Ovary (tissue), 9 donors: ENCODE data around the gene GPR17. TPM values are rescaled to one million over a fixed set of nuclear protein-coding genes. Genes with fewer than 3 reads are reported as not detected.
A peak's percentile ranks its signal among the peaks of the same experiment; 100 is the strongest.

Experiments
- DNase-seq, 5 donors: peaks; one replicate each; pipeline ENCODE4 v3.0.0-alpha.2; 2019 to 2020
- H3K27ac ChIP-seq, 2 donors: fragments of 200-600 bp; one replicate each; pipeline versions ENCODE4 v1.5.1 to v1.8.0; 2019 to 2022
- H3K27me3 ChIP-seq: fragments of 200-600 bp; one replicate; pipeline ENCODE4 v1.8.0; 2022
- H3K36me3 ChIP-seq: fragments of 200-600 bp; sonication (generic); one replicate; pipeline ENCODE4 v1.5.1; 2019
- H3K4me1 ChIP-seq: one replicate; pipeline ENCODE4 v1.8.1; 2013; ENCODE audit warnings: mild to moderate bottlenecking, moderate library complexity; ENCODE audit not compliant: insufficient read depth
- H3K4me3 ChIP-seq: fragments of 200-600 bp; sonication (generic); one replicate; pipeline ENCODE4 v1.5.1; 2017
- H3K9me3 ChIP-seq, 2 donors: fragments of 200-600 bp in 1 of 2; sonication (generic) in 1 of 2; one replicate each; pipeline versions ENCODE4 v1.5.1 to v1.8.1; 2013 to 2019; ENCODE audit warnings: mild to moderate bottlenecking in 1 of 2, moderate library complexity in 1 of 2
- EP300 ChIP-seq: sonication (generic); formaldehyde crosslinking; IDR thresholded peaks from one replicate; pipeline ENCODE4 v1.6.1; 2017; ENCODE audit warnings: antibody characterized with exemption
- POLR2A ChIP-seq: fragments of 450-650 bp; IDR thresholded peaks from one replicate; pipeline ENCODE4 v1.6.1; 2017; ENCODE audit warnings: antibody characterized with exemption, mild to moderate bottlenecking, moderate library complexity
- WGBS, 3 donors: extraction: QIAGEN DNeasy Blood & Tissue Kit in 1 of 3; methylation state at CpG; one replicate each; pipeline versions ENCODE4 v1.1.5 to v1.1.7; 2013 to 2017; 5-methylcytosine and 5-hydroxymethylcytosine counted together
- intact Hi-C, 4 donors: fragments of 100-400 bp; cut with DNase I; formaldehyde crosslinking; loops; one replicate each; pipeline versions ENCODE4 v1.11.0 to v1.15.1; 2022 to 2023
- polyA plus RNA-seq, 2 donors: library from polyadenylated mRNA; stranded (reverse); fragments of 200-250 nt in 1 of 2; fragments of 350-450 nt in 1 of 2; fragmentation: Illumina TruSeq in 1 of 2; extraction: RNeasy Lipid Tissue Mini Kit (QIAGEN cat#74804) in 1 of 2; gene quantifications; one replicate each; pipeline ENCODE4 v1.2.3, GENCODE V29; 2013 to 2014
- total RNA-seq, 7 donors: library from RNA; depleted of rRNA in 2 of 7; stranded (reverse); fragments of >200 nt in 2 of 7; fragmentation: NEBNext Ultra II Directional in 3 of 7; extraction: Animal tissue kit (Norgen Biotek cat#: 25700) in 3 of 7; gene quantifications; one replicate each; pipeline versions ENCODE4 v1.1.0 to v1.2.4, GENCODE V29; 2016 to 2023
- TF ChIP-seq, protein P1 (sequence below), 3 donors: fragments of 450-650 bp in 2 of 3; fragments of 200-600 bp in 1 of 3; IDR thresholded peaks; one replicate each; pipeline versions ENCODE4 v1.5.1 to v1.8.0; 2016 to 2022; ENCODE audit warnings: antibody characterized with exemption in 3 of 3, mild to moderate bottlenecking in 1 of 3
- donor health status: DM: no; HTN: no; CAD: no; lungs with moderate emphysema.
- donor health status: DM: no; HTN: no; CAD: no.
- donor health status: Bipolar disorder and iron deficiency.
- donor health status: DM: yes; HTN: yes; CAD: no.
- donor health status: DM: no; HTN: no; CAD: no.
- donor health status: DM: yes; HTN: yes; CAD: no.

GPR17 gene
- total and polyA plus RNA-seq, 9 donors = 0.18 TPM; not detected in 8

DNA sequence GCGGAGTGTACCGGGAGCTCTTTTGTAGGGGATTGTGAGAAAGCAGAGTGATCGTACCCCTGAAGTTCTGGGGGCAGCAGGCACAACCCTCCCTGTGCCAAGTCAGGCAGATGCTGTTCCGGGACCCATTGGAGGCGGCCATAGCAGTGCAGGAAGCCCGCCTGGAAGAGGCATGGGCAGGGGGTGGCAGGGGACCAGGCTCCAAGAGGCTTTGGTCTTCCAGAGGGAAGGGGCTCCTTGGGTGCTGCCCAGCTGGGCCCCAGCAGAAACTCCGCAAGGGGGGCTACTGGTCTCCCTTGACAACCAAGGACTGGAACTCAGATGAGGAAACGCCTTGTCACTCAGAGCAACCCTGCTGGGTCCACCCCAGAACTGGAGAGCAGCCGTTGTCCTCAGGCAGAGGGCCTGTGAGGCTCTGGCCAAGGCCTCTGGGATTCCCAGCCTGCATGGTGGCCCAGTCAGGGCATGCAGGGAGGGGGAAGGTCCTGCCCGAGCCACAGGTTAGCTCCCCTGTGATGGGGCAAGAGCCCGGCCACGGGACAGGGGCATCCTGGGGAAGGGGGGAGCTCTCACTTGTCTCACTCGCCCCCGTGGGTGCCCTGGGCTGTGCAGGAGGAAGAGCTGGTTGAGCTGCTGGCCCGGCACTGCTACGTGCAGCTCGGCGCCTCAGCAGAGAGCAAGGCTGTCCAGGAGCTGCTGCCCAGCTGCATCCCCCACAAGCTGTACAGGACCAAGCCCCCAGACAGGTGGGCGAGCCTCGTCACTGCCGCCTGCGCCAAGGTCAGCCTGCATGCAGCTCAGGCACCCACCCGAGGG, 21.0 kb upstream of the GPR17 start:
- H3K27me3 ChIP-seq = no peaks in the 10 kb centered on the region
- H3K36me3 ChIP-seq = no peaks in the 10 kb centered on the region
- peak in 2 of 5 donors; percentile 7 to 23 for DNase-seq
- TF ChIP-seq, protein P1, sequence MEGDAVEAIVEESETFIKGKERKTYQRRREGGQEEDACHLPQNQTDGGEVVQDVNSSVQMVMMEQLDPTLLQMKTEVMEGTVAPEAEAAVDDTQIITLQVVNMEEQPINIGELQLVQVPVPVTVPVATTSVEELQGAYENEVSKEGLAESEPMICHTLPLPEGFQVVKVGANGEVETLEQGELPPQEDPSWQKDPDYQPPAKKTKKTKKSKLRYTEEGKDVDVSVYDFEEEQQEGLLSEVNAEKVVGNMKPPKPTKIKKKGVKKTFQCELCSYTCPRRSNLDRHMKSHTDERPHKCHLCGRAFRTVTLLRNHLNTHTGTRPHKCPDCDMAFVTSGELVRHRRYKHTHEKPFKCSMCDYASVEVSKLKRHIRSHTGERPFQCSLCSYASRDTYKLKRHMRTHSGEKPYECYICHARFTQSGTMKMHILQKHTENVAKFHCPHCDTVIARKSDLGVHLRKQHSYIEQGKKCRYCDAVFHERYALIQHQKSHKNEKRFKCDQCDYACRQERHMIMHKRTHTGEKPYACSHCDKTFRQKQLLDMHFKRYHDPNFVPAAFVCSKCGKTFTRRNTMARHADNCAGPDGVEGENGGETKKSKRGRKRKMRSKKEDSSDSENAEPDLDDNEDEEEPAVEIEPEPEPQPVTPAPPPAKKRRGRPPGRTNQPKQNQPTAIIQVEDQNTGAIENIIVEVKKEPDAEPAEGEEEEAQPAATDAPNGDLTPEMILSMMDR (IDR thresholded peaks at IDR 0.05) = no peak
- TF ChIP-seq POLR2A = no peak
- TF ChIP-seq EP300 = no peak
- intact Hi-C loops = no loop called here
- H3K27ac ChIP-seq = no peak overlapping the region
- no peaks in the 10 kb centered on the region for H3K4me1 ChIP-seq
- H3K4me3 ChIP-seq = no peak overlapping the region
- H3K9me3 ChIP-seq = no peaks in the 10 kb centered on the region
- whole genome bisulfite sequencing, 3 donors = 70 to 76% (median 75%) methylated on average over 22 to 23 of the region's 23 CpGs

DNA sequence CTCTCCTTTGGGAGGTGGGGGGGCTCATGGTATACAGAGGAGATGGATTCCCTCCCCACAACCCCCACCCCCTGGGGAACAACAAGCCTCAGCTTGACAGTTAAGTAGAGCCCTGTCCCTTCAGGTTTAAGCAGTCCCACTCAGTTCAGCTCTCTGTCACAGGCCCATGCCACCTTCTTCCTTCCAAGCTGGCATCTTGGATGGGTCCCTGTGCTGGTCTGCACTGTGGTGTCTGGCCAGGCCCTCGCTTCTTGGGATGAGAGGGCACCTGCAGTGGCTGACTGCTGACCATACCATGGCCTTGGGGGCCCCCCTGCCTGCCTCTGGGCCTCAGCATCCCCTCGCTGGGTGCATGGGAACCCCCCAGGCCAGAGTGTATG, 20.4 kb upstream of the GPR17 start:
- Histone ChIP-seq H3K36me3 (no peaks in the 10 kb centered on the region), H3K27ac (no peak overlapping the region), H3K4me3 (no peak overlapping the region), H3K9me3 (no peaks in the 10 kb centered on the region), H3K4me1 (no peaks in the 10 kb centered on the region), H3K27me3 (no peaks in the 10 kb centered on the region)
- WGBS, 3 donors = 87 to 97% (median 91%) methylated on average over 2 of the region's 2 CpGs
- peak in 2 of 5 donors; percentile 8 to 14 for DNase-seq
- TF ChIP-seq, protein P1 (IDR thresholded peaks at IDR 0.05) = no peak
- no peak for TF ChIP-seq EP300
- TF ChIP-seq POLR2A = no peak
- intact Hi-C loops = no loop called here

DNA sequence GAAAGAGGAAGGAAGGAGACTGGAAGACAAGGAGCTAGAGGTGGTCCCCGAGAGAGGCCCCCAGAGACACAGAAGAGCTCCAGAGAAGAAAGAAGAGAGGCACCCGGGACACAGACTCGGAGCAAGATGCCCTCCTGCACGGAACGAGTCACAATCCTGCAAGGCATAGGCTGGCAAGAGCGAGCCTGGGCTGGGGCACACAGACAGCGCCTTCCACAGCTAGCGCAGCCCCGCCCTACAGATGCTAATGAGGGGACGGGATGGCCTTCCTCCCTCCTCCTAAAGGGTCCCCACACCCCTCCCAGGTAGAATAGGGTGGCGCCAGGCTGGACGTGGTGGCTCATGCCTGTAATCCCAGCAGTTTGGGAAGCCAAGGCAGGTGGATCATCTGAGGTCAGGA, 19.8 kb upstream of the GPR17 start:
- TF ChIP-seq, protein P1 (IDR thresholded peaks at IDR 0.05) = no peak
- TF ChIP-seq POLR2A = no peak
- 49 to 52% (median 49%) methylated on average over 12 of the region's 12 CpGs for WGBS, 3 donors
- H3K9me3 ChIP-seq = no peaks in the 10 kb centered on the region
- no peaks in the 10 kb centered on the region for H3K27me3 ChIP-seq
- no peaks in the 10 kb centered on the region for H3K4me1 ChIP-seq
- H3K4me3 ChIP-seq = no peak overlapping the region
- intact Hi-C loops = no loop called here
- no peak overlapping the region for H3K27ac ChIP-seq
- H3K36me3 ChIP-seq = no peaks in the 10 kb centered on the region
- no peak for DNase-seq

DNA sequence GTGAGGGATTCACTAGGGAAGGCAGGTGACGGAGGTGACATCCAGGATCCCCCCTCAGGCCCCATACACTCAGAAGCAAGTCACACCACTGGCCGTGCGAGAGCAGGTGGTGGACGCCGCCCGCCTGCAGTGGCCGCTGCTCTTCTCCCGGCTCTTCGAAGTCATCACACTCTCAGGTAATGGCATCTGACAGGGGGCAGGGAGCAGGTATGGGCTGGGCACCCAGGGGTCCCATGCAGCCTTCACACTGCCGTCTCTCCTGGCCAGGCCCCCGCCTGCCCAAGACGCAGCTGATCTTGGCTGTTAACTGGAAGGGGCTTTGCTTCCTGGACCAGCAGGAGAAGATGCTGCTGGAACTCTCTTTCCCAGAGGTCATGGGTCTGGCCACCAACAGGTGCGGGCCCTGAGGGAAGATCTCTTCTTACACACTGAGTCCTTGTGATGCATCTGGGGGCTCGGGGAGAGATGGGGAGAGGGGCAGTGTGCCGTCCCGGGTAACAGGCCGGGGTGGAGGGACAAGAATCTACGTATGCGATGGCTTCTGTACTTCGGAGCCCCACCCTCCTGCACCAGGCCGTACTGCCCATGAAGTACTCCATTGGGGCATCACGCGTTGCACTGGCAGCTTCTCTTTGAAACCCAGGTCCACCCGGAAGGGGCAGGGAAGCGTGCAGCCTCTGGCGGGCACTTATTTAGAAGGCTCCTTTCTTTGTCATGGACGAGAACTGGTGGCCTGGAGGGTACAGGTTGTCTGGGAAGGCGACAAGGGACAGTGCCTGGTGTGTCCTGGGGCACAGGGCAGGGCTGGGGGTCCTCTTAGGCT, 18.8 kb upstream of the GPR17 start:
- no peaks in the 10 kb centered on the region for H3K9me3 ChIP-seq
- H3K27ac ChIP-seq = no peak overlapping the region
- H3K27me3 ChIP-seq = no peaks in the 10 kb centered on the region
- no peaks in the 10 kb centered on the region for H3K4me1 ChIP-seq
- H3K4me3 ChIP-seq = no peak overlapping the region
- intact Hi-C loops = no loop called here
- WGBS, 3 donors = 84 to 89% (median 87%) methylated on average over 27 to 28 of the region's 28 CpGs
- H3K36me3 ChIP-seq = no peaks in the 10 kb centered on the region
- DNase-seq = peak in 1 of 5 donors; percentile 5
- no peak for TF ChIP-seq POLR2A
- TF ChIP-seq EP300 = no peak
- TF ChIP-seq, protein P1 (IDR thresholded peaks at IDR 0.05) = no peak
